Kidney epithelial cell (primary cell): ENCODE measurements around the gene PHACTR3. TPM values are rescaled to one million over a fixed set of nuclear protein-coding genes. Genes with fewer than 3 reads are reported as not detected.

ENCODE experiments used
- DNase-seq: peaks from one replicate; pipeline ENCODE4 v3.0.0-alpha.2; 2010; ENCODE audit warnings: low read depth
- H3K27me3 ChIP-seq: 2 replicates; pipeline ENCODE4 v1.6.0; 2011; ENCODE audit warnings: low read length; ENCODE audit not compliant: control insufficient read depth, insufficient read depth
- H3K36me3 ChIP-seq: 2 replicates; pipeline ENCODE4 v1.5.1; 2011; ENCODE audit warnings: low read length; ENCODE audit not compliant: control insufficient read depth, insufficient read depth
- H3K4me3 ChIP-seq: 2 replicates; pipeline ENCODE4 v1.5.1; 2011; ENCODE audit warnings: low read depth, mild to moderate bottlenecking, control low read depth, low read length
- CTCF ChIP-seq: IDR thresholded peaks from 2 replicates; pipeline ENCODE4 v1.5.1; 2011; ENCODE audit warnings: mild to moderate bottlenecking, moderate library complexity, low read length, control low read depth, inconsistent platforms; ENCODE audit not compliant: insufficient read depth, poor library complexity, severe bottlenecking
- total RNA-seq: library from RNA; depleted of rRNA; stranded (reverse); fragments of >200 nt; gene quantifications from 2 replicates; pipeline ENCODE4 v1.2.3, GENCODE V29; 2015

Gene PHACTR3
- total RNA-seq, 1 donor from 2014 or later: not detected

- no peaks in the 10 kb centered on the region for H3K36me3 ChIP-seq
Measured at GRCh38 chr20:59678951-59679350, 74.6 kb downstream of the PHACTR3 start.

GRCh38 chr20:59680148-59680650, 75.9 kb downstream of the PHACTR3 start:
- DNase-seq: no peak
- Histone ChIP-seq H3K4me3 (no peak overlapping the region), H3K36me3 (no peaks in the 10 kb centered on the region), H3K27me3 (peaks cover 2% of the 10 kb centered on the region)
- TF ChIP-seq CTCF: no peak

More at GRCh38 chr20:59678951-59679350, 74.6 kb downstream of the PHACTR3 start:
- no peak for DNase-seq
- Histone ChIP-seq H3K27me3 (peaks cover 2% of the 10 kb centered on the region), H3K4me3 (no peak overlapping the region)
- TF ChIP-seq CTCF: no peak

GRCh38 chr20:59680852-59681251, 76.5 kb downstream of the PHACTR3 start:
- Histone ChIP-seq H3K4me3 (no peak overlapping the region), H3K27me3 (peaks cover 2% of the 10 kb centered on the region), H3K36me3 (no peaks in the 10 kb centered on the region)
- no peak for TF ChIP-seq CTCF
- DNase-seq: no peak

GRCh38 chr20:59682603-59683002, 78.3 kb downstream of the PHACTR3 start:
- no peaks in the 10 kb centered on the region for H3K36me3 ChIP-seq
- no peak for DNase-seq
- no peak overlapping the region for H3K4me3 ChIP-seq
- H3K27me3 ChIP-seq: peaks cover 2% of the 10 kb centered on the region
- no peak for TF ChIP-seq CTCF

GRCh38 chr20:59683181-59683580, 78.8 kb downstream of the PHACTR3 start:
- Histone ChIP-seq H3K36me3 (no peaks in the 10 kb centered on the region), H3K4me3 (no peak overlapping the region), H3K27me3 (peaks cover 2% of the 10 kb centered on the region)
- TF ChIP-seq CTCF: no peak
- DNase-seq: no peak

- Histone ChIP-seq H3K36me3 (no peaks in the 10 kb centered on the region), H3K27me3 (no peaks in the 10 kb centered on the region), H3K4me3 (no peak overlapping the region)
- no peak for TF ChIP-seq CTCF
- no peak for DNase-seq
Measured at GRCh38 chr20:59684685-59685242, 80.4 kb downstream of the PHACTR3 start.
